Upper lobe of left lung (tissue), 6 donors: ENCODE measurements around the gene GAP43. TPM values are rescaled to one million over a fixed set of nuclear protein-coding genes. Genes with fewer than 3 reads are reported as not detected.

ENCODE experiments used
- ATAC-seq, 2 donors: fragments of 200-7000 bp; cut with Tn5 transposase; one replicate each; pipeline ENCODE4 v1.9.1; 2022; ENCODE audit warnings: mild to moderate bottlenecking in 2 of 2, moderate library complexity in 2 of 2; ENCODE audit not compliant: low FRiP score in 2 of 2
- DNase-seq, 2 donors: peaks; one replicate each; pipeline ENCODE4 v3.0.0-alpha.2; 2019 to 2020
- H3K27ac ChIP-seq, 4 donors: fragments of 200-600 bp; sonication (generic); one replicate each; pipeline ENCODE4 v1.5.1; 2016 to 2019
- H3K27me3 ChIP-seq, 4 donors: fragments of 200-600 bp; sonication (generic); one replicate each; pipeline ENCODE4 v1.5.1; 2017 to 2019
- H3K36me3 ChIP-seq, 4 donors: fragments of 200-600 bp; sonication (generic); one replicate each; pipeline ENCODE4 v1.5.1; 2016 to 2019
- H3K4me1 ChIP-seq, 4 donors: fragments of 200-600 bp; sonication (generic); one replicate each; pipeline ENCODE4 v1.5.1; 2018 to 2019
- H3K4me3 ChIP-seq, 4 donors: fragments of 200-600 bp; sonication (generic); one replicate each; pipeline ENCODE4 v1.5.1; 2017 to 2019; ENCODE audit warnings: mild to moderate bottlenecking in 2 of 4, moderate library complexity in 1 of 4
- H3K9me3 ChIP-seq, 4 donors: fragments of 200-600 bp; sonication (generic); one replicate each; pipeline ENCODE4 v1.5.1; 2018 to 2019
- EP300 ChIP-seq, 4 donors: sonication (generic); formaldehyde crosslinking; IDR thresholded peaks; one replicate each; pipeline ENCODE4 v1.5.1; 2017; ENCODE audit warnings: antibody characterized with exemption in 4 of 4, control low read depth in 2 of 4
- POLR2A ChIP-seq, 4 donors: fragments of 450-650 bp; IDR thresholded peaks; one replicate each; pipeline ENCODE4 v1.5.1; 2016 to 2017; ENCODE audit warnings: antibody characterized with exemption in 4 of 4, mild to moderate bottlenecking in 2 of 4
- POLR2AphosphoS5 ChIP-seq, 2 donors: sonication (generic); formaldehyde crosslinking; IDR thresholded peaks; one replicate each; pipeline ENCODE4 v1.5.1; 2017; ENCODE audit warnings: antibody characterized with exemption in 2 of 2
- WGBS, 2 donors: methylation state at CpG; one replicate each; pipeline ENCODE4 v1.1.5; 2017 to 2018; 5-methylcytosine and 5-hydroxymethylcytosine counted together
- total RNA-seq, 6 donors: library from RNA; depleted of rRNA in 4 of 6; stranded (reverse); fragments of >200 nt in 4 of 6; gene quantifications; one replicate each; pipeline versions ENCODE4 v1.1.0 to v1.2.1, GENCODE V29; 2016 to 2021
- TF ChIP-seq, protein P1 (sequence below), 6 experiments: fragments of 450-650 bp in 4 of 6; fragments of 200-600 bp in 2 of 6; sonication (generic) in 2 of 6; IDR thresholded peaks; one replicate each; pipeline ENCODE4 v1.5.1; 2016 to 2019; ENCODE audit warnings: antibody characterized with exemption in 6 of 6
- donor health status: DM: no; HTN: no; CAD: no; lungs with moderate emphysema.
- donor health status: DM: no; HTN: yes; CAD: no; lungs with severe emphysema.

GAP43 gene
- total RNA-seq, 6 donors from 2014 or later, result 0.13 TPM; not detected in 5

DNA sequence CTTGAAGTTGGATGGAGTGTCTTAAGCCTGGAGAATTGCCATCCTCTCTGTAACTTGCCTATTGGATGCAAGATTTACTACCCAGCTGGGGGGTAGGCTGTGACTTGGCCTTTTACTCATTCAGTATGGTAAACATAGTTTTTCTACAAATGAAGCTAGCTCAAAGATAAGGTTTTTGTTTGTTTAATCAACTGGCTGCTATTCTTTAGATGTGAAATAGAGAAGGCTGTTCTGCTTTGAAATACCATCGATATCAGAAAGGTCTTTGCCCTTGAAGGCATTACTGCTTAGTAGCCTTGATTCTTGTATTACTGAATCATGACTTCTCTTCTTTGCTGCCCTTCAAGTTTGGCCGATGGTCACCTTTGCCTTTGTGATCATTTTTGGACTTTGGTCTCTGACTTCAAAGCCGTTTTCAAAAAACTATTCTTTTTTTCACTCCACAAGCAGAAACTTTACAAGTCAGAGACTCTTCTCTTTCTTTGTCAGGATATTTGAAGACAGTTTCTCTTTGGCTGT is 83.1 kb downstream of the GAP43 start:
- 60 to 69% methylated on average over 3 of the region's 3 CpGs for WGBS, 2 donors
- TF ChIP-seq EP300 (IDR thresholded peaks at IDR 0.05), result no peak
- TF ChIP-seq POLR2AphosphoS5 (IDR thresholded peaks at IDR 0.05), result no peak
- no peak for TF ChIP-seq POLR2A (IDR thresholded peaks at IDR 0.05)
- TF ChIP-seq, protein P1, sequence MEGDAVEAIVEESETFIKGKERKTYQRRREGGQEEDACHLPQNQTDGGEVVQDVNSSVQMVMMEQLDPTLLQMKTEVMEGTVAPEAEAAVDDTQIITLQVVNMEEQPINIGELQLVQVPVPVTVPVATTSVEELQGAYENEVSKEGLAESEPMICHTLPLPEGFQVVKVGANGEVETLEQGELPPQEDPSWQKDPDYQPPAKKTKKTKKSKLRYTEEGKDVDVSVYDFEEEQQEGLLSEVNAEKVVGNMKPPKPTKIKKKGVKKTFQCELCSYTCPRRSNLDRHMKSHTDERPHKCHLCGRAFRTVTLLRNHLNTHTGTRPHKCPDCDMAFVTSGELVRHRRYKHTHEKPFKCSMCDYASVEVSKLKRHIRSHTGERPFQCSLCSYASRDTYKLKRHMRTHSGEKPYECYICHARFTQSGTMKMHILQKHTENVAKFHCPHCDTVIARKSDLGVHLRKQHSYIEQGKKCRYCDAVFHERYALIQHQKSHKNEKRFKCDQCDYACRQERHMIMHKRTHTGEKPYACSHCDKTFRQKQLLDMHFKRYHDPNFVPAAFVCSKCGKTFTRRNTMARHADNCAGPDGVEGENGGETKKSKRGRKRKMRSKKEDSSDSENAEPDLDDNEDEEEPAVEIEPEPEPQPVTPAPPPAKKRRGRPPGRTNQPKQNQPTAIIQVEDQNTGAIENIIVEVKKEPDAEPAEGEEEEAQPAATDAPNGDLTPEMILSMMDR (IDR thresholded peaks at IDR 0.05), result no peak

DNA sequence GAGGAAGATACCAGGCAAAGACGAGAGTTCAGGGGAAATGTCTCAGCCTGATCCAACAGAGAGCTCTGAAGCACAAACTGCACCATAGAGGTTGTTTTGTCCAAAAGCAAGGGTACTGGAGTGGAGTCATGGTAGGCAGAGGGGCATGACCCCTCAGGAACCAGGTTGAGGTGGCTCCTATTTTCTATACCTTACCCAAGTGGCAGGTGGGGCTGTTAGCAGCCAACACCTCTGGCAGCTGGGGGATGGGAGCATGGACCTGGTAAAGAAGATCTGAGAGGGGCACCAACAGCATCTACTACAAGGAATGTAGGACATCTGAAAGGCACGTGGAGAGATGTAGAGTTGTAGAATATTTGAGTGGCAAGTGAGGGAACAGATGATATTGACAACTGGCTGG is 85.2 kb downstream of the GAP43 start:
- no peaks in the 10 kb centered on the region for H3K36me3 ChIP-seq
- TF ChIP-seq POLR2A (IDR thresholded peaks at IDR 0.05), result no peak
- H3K27ac ChIP-seq, result no peak overlapping the region
- DNase-seq (no peak), ATAC-seq (no peak)
- no peak overlapping the region for H3K4me3 ChIP-seq
- H3K4me1 ChIP-seq, result no peaks in the 10 kb centered on the region
- H3K27me3 ChIP-seq, result no peaks in the 10 kb centered on the region
- WGBS, 2 donors, result 75 to 79% methylated on average over 2 of the region's 2 CpGs
- H3K9me3 ChIP-seq, result no peaks in the 10 kb centered on the region

More for the DNA sequence above, 83.1 kb downstream of the GAP43 start:
- Histone ChIP-seq H3K27ac (no peak overlapping the region), H3K4me3 (no peak overlapping the region), H3K9me3 (no peaks in the 10 kb centered on the region), H3K27me3 (no peaks in the 10 kb centered on the region), H3K36me3 (no peaks in the 10 kb centered on the region), H3K4me1 (no peaks in the 10 kb centered on the region)
- ATAC-seq, result no peak
- DNase-seq, result no peak

DNA sequence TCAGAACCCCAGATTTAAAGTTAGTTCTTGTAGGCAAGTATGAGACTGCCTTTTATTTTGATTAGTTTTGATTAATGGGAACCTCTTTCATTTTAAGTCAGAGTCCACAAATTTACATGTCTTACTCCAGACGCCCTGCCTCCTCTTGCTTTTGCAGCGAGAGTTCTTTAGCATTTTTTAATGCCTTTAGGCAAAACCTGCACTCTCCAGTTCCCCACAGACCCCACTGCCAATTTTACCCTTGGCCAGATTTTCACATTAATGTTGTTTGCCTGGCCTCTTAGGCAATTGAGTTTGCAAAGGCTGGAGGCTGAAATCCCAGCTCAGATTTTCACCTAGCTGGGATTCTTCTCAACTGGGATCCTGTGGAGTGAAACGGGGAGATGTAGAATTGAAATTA is 85.8 kb downstream of the GAP43 start:
- Histone ChIP-seq H3K4me1 (no peaks in the 10 kb centered on the region), H3K36me3 (no peaks in the 10 kb centered on the region), H3K4me3 (no peak overlapping the region), H3K9me3 (no peaks in the 10 kb centered on the region), H3K27ac (no peak overlapping the region), H3K27me3 (no peaks in the 10 kb centered on the region)
- DNase-seq (no peak), ATAC-seq (no peak)
- 71 to 79% methylated on average over 3 of the region's 3 CpGs for WGBS, 2 donors
- TF ChIP-seq POLR2AphosphoS5 (IDR thresholded peaks at IDR 0.05) (no peak), EP300 (IDR thresholded peaks at IDR 0.05) (no peak), POLR2A (IDR thresholded peaks at IDR 0.05) (no peak)
- TF ChIP-seq, protein P1 (IDR thresholded peaks at IDR 0.05), result no peak

DNA sequence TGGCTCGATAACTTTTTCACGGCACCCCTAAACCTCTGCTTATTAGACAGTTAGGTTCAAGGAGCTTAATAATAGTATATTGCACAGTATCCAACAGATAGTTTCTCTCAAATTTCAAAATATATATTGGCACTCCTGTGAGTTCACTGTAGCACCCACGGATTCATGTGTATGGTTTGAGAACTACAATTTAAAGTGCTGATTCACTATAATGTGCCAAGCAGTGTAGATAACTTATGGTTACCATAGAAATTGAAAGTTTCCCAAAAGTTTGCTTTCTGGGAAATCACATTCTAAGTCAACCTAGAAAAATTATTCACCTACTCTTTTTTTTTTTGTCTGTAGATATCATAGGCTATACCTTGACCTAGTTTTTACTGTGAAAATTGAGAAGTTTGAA is 86.6 kb downstream of the GAP43 start:
- TF ChIP-seq EP300 (IDR thresholded peaks at IDR 0.05) (no peak), POLR2A (IDR thresholded peaks at IDR 0.05) (no peak), POLR2AphosphoS5 (IDR thresholded peaks at IDR 0.05) (no peak)
- TF ChIP-seq, protein P1 (IDR thresholded peaks at IDR 0.05), result no peak
- no peak overlapping the region for H3K4me3 ChIP-seq
- H3K36me3 ChIP-seq, result no peaks in the 10 kb centered on the region
- WGBS, 2 donors, result 87 to 94% methylated on average over 3 of the region's 3 CpGs
- no peak overlapping the region for H3K27ac ChIP-seq
- H3K9me3 ChIP-seq, result no peaks in the 10 kb centered on the region
- DNase-seq (no peak), ATAC-seq (no peak)
- no peaks in the 10 kb centered on the region for H3K27me3 ChIP-seq
- H3K4me1 ChIP-seq, result no peaks in the 10 kb centered on the region

DNA sequence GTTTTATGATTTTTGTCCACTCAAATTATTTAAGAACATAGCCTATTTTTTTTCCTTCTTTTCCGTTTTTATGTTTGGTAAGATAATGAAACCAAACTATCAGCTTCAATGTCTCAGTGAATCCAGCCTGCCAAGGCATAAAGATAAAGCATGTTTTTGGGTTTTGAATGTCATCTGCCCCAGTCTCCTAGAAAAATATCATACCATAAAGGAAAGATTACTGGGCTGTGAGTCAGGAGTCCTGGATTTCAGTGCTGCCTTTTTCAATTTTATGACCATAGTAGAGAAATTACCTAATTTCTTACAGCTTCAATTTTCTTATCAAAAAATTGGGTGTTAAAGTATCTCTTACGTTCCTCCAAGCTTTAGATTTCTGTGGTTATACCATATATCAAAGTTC is 87.5 kb downstream of the GAP43 start:
- Histone ChIP-seq H3K27me3 (no peaks in the 10 kb centered on the region), H3K4me1 (no peaks in the 10 kb centered on the region), H3K27ac (no peak overlapping the region), H3K9me3 (no peaks in the 10 kb centered on the region), H3K36me3 (no peaks in the 10 kb centered on the region), H3K4me3 (no peak overlapping the region)
- no peak for DNase-seq
- TF ChIP-seq, protein P1 (IDR thresholded peaks at IDR 0.05), result no peak
- TF ChIP-seq EP300 (IDR thresholded peaks at IDR 0.05) (no peak), POLR2A (IDR thresholded peaks at IDR 0.05) (no peak), POLR2AphosphoS5 (IDR thresholded peaks at IDR 0.05) (no peak)
- WGBS, 2 donors, result 69 to 72% methylated on average over 2 of the region's 2 CpGs
- ATAC-seq, result peak in 1 of 2 donors; percentile 17
